ENCODE results near the gene OR10W1.

The OR10W1 gene

GRCh38 chr11:58276151-58276550, 8.1 kb upstream of the OR10W1 start:
- H3K4me3 ChIP-seq (ENCODE audit: low read depth, low read length) = no peak overlapping the region
- no peak for TF ChIP-seq CTCF (IDR thresholded peaks at IDR 0.05; ENCODE audit: low read depth, low read length, missing control alignments)
- no peak for DNase-seq (ENCODE audit: low read depth)

- no peak for TF ChIP-seq CTCF (IDR thresholded peaks at IDR 0.05; ENCODE audit: low read depth, low read length, missing control alignments)
- H3K4me3 ChIP-seq (ENCODE audit: low read depth, low read length) = no peak overlapping the region
- DNase-seq (ENCODE audit: low read depth) = no peak
These were observed 6.9 kb upstream of the OR10W1 start for GRCh38 chr11:58275002-58275401.

GRCh38 chr11:58259983-58260382, 8.1 kb downstream of the OR10W1 start:
- no peak overlapping the region for H3K4me3 ChIP-seq (ENCODE audit: low read depth, low read length)
- no peak for TF ChIP-seq CTCF (IDR thresholded peaks at IDR 0.05; ENCODE audit: low read depth, low read length, missing control alignments)
- no peak for DNase-seq (ENCODE audit: low read depth)

- DNase-seq (ENCODE audit: low read depth) = no peak
- H3K4me3 ChIP-seq (ENCODE audit: low read depth, low read length) = no peak overlapping the region
- TF ChIP-seq CTCF (IDR thresholded peaks at IDR 0.05; ENCODE audit: low read depth, low read length, missing control alignments) = no peak
These were observed 13.1 kb downstream of the OR10W1 start for GRCh38 chr11:58254936-58255335.

GRCh38 chr11:58243954-58244353, 24.1 kb downstream of the OR10W1 start:
- DNase-seq (ENCODE audit: low read depth) = no peak
- no peak overlapping the region for H3K4me3 ChIP-seq (ENCODE audit: low read depth, low read length)
- no peak for TF ChIP-seq CTCF (IDR thresholded peaks at IDR 0.05; ENCODE audit: low read depth, low read length, missing control alignments)

GRCh38 chr11:58227956-58228615, 40.0 kb downstream of the OR10W1 start:
- TF ChIP-seq CTCF (IDR thresholded peaks at IDR 0.05; ENCODE audit: low read depth, low read length, missing control alignments) = no peak
- H3K4me3 ChIP-seq (ENCODE audit: low read depth, low read length) = no peak overlapping the region
- DNase-seq (ENCODE audit: low read depth) = no peak

- no peak for TF ChIP-seq CTCF (IDR thresholded peaks at IDR 0.05; ENCODE audit: low read depth, low read length, missing control alignments)
These were observed 45.3 kb downstream of the OR10W1 start for GRCh38 chr11:58222721-58223120.

More at GRCh38 chr11:58222721-58223120, 45.3 kb downstream of the OR10W1 start:
- DNase-seq (ENCODE audit: low read depth) = no peak
- H3K4me3 ChIP-seq (ENCODE audit: low read depth, low read length) = no peak overlapping the region
